Melanocyte of skin (primary cell): Measurements from ENCODE around the gene OR6V1. TPM values are rescaled to one million over a fixed set of nuclear protein-coding genes. Genes with fewer than 3 reads are reported as not detected.

ENCODE experiments used
- total RNA-seq, 2 donors: library from RNA; depleted of rRNA; stranded (reverse); fragments of >200 nt; gene quantifications; 2 replicates each; pipeline ENCODE4 v1.2.3, GENCODE V29; 2012

OR6V1 gene
- total RNA-seq = not detected

GRCh38 chr7:143052041-143052440 is at the start of gene OR6V1:
Gene OR6V1 (plus strand): TSS chr7:143052341. CDS start chr7:143052341, 0 bp downstream.

GRCh38 chr7:143027032-143027431 is 25.1 kb upstream of the OR6V1 start, which contains the start of gene OR9A2:
Gene OR9A2 (minus strand): TSS chr7:143027132. CDS start chr7:143027132, 0 bp downstream.

Other genes starting within 250 kb of the OR6V1 start
- gene EPHB6, start 197.3 kb upstream of the OR6V1 start, total RNA-seq = under 1 TPM; under 0.01 to 0.34 TPM
- gene TRPV6, start 166.6 kb upstream of the OR6V1 start, total RNA-seq = not detected
- not detected for gene TRPV5, start 118.6 kb upstream of the OR6V1 start, total RNA-seq
- not detected for gene LLCFC1, start 112.9 kb upstream of the OR6V1 start, total RNA-seq
- gene KEL, start 90.0 kb upstream of the OR6V1 start, total RNA-seq = under 1 TPM in 1 of 2 donors, not detected in 1; 0.34 TPM
- gene OR9A2, start 25.2 kb upstream of the OR6V1 start, total RNA-seq = under 1 TPM in 1 of 2 donors, not detected in 1; 0.34 TPM
- not detected for gene PIP, start 79.7 kb downstream of the OR6V1 start, total RNA-seq
- gene TAS2R39, start 131.1 kb downstream of the OR6V1 start, total RNA-seq = not detected
- gene TAS2R40, start 169.7 kb downstream of the OR6V1 start, total RNA-seq = not detected
- gene GSTK1, start 211.1 kb downstream of the OR6V1 start, total RNA-seq = 10 to 100 TPM; 88.9 to 90.9 TPM
- gene TMEM139, start 232.6 kb downstream of the OR6V1 start, total RNA-seq = not detected
- gene CASP2, start 236.0 kb downstream of the OR6V1 start, total RNA-seq = 10 to 100 TPM; 11.0 to 20.6 TPM